GM11168 (cell line): ENCODE data around the gene OR10A3.

ENCODE experiments used
- in situ Hi-C: fragments of 300-500 bp; cut with MboI; formaldehyde crosslinking; loops from one replicate; pipeline ENCODE4 v1.12.0; 2022; ENCODE audit warnings: low sequenced_read_pairs; ENCODE audit not compliant: unreplicated experiment

Gene OR10A3

GRCh38 chr11:7896009-7896785, 45.3 kb downstream of the OR10A3 start:
- in situ Hi-C loops, result no loop called here

GRCh38 chr11:7894251-7894650, 47.3 kb downstream of the OR10A3 start:
- in situ Hi-C loops, result loop anchor here (5.0 kb wide), 1 partner anchor 78 kb away; no protein-coding TSS in a partner anchor

GRCh38 chr11:7893796-7894195, 47.7 kb downstream of the OR10A3 start:
- in situ Hi-C loops, result loop anchor here (5.0 kb wide), 1 partner anchor 79 kb away; no protein-coding TSS in a partner anchor

- in situ Hi-C loops, result loop anchor here (5.0 kb wide), 1 partner anchor 79 kb away; no protein-coding TSS in a partner anchor
These were observed 48.7 kb downstream of the OR10A3 start for GRCh38 chr11:7892840-7893254.

GRCh38 chr11:7892059-7892699, 49.3 kb downstream of the OR10A3 start:
- in situ Hi-C loops, result loop anchor here (5.0 kb wide), 1 partner anchor 80 kb away; no protein-coding TSS in a partner anchor

- in situ Hi-C loops, result loop anchor here (5.0 kb wide), 1 partner anchor 82 kb away; no protein-coding TSS in a partner anchor
These were observed 50.9 kb downstream of the OR10A3 start for GRCh38 chr11:7890417-7891172.

- in situ Hi-C loops, result loop anchor here (5.0 kb wide), 1 partner anchor 82 kb away; no protein-coding TSS in a partner anchor
These were observed 51.5 kb downstream of the OR10A3 start for GRCh38 chr11:7889985-7890384.
